ENCODE data around the gene FBXL12. TPM values are rescaled to one million over a fixed set of nuclear protein-coding genes. Genes with fewer than 3 reads are reported as not detected.
"Not testable (repeated sequence)": the region's sequence is repeated elsewhere in the genome, so short reads cannot be mapped to it uniquely, and the experiment has no call there.

FBXL12 gene
- total RNA-seq, 1 donor from 2014 or later: 64.4 TPM

DNA sequence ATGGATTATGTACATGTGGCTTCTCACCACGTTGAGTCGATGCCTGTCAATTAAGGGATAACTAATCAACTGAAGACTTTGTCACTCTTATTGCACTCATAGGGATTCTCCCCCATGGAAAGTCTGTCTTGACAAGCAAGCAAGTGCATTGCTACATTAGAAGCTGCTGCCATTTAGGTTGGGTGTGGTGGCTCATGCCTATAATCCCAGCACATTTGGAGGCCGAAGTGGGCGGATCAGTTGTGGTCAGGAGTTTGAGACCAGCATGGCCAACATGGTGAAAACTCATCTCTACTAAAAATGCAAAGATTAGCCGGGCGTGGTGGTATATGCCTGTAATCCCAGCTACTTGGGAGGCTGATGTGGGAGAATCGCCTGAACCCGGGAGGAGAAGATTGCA is 32.1 kb downstream of the FBXL12 start:
- peak overlapping the region; percentile 98 for H3K27ac ChIP-seq
- H3K4me3 ChIP-seq: peak overlapping the region in 1 of 2 donors; percentile 78
- no peaks in the 10 kb centered on the region for H3K27me3 ChIP-seq
- intact Hi-C loops (cut with DNase I): loop anchor here (10.0 kb wide), 1 partner anchor 1862 kb away; the partner anchor contains the start of genes CTXN1 and SNAPC2
- no peak for DNase-seq (ENCODE audit: low spot score in 2 of 2)
- H3K9me3 ChIP-seq: no peaks in the 10 kb centered on the region
- no peaks in the 10 kb centered on the region for H3K36me3 ChIP-seq
- TF ChIP-seq, protein P1, sequence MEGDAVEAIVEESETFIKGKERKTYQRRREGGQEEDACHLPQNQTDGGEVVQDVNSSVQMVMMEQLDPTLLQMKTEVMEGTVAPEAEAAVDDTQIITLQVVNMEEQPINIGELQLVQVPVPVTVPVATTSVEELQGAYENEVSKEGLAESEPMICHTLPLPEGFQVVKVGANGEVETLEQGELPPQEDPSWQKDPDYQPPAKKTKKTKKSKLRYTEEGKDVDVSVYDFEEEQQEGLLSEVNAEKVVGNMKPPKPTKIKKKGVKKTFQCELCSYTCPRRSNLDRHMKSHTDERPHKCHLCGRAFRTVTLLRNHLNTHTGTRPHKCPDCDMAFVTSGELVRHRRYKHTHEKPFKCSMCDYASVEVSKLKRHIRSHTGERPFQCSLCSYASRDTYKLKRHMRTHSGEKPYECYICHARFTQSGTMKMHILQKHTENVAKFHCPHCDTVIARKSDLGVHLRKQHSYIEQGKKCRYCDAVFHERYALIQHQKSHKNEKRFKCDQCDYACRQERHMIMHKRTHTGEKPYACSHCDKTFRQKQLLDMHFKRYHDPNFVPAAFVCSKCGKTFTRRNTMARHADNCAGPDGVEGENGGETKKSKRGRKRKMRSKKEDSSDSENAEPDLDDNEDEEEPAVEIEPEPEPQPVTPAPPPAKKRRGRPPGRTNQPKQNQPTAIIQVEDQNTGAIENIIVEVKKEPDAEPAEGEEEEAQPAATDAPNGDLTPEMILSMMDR (IDR thresholded peaks at IDR 0.05): no peak
- peaks cover 0 to 9% of the 10 kb centered on the region in 2 donors for H3K4me1 ChIP-seq

- Histone ChIP-seq H3K4me1 (peaks cover 0 to 9% of the 10 kb centered on the region in 2 donors), H3K27ac (peak overlapping the region; percentile 98), H3K27me3 (no peaks in the 10 kb centered on the region), H3K4me3 (peak overlapping the region; percentile 74 to 78), H3K36me3 (no peaks in the 10 kb centered on the region), H3K9me3 (no peaks in the 10 kb centered on the region)
- intact Hi-C loops (cut with DNase I): loop anchor here (10.0 kb wide), 1 partner anchor 1862 kb away; the partner anchor contains the start of genes CTXN1 and SNAPC2
- TF ChIP-seq, protein P1 (IDR thresholded peaks at IDR 0.05): no peak
- no peak for DNase-seq (ENCODE audit: low spot score in 2 of 2)
Measured at GRCh38 chr19:9786342-9786741, 32.5 kb downstream of the FBXL12 start.

DNA sequence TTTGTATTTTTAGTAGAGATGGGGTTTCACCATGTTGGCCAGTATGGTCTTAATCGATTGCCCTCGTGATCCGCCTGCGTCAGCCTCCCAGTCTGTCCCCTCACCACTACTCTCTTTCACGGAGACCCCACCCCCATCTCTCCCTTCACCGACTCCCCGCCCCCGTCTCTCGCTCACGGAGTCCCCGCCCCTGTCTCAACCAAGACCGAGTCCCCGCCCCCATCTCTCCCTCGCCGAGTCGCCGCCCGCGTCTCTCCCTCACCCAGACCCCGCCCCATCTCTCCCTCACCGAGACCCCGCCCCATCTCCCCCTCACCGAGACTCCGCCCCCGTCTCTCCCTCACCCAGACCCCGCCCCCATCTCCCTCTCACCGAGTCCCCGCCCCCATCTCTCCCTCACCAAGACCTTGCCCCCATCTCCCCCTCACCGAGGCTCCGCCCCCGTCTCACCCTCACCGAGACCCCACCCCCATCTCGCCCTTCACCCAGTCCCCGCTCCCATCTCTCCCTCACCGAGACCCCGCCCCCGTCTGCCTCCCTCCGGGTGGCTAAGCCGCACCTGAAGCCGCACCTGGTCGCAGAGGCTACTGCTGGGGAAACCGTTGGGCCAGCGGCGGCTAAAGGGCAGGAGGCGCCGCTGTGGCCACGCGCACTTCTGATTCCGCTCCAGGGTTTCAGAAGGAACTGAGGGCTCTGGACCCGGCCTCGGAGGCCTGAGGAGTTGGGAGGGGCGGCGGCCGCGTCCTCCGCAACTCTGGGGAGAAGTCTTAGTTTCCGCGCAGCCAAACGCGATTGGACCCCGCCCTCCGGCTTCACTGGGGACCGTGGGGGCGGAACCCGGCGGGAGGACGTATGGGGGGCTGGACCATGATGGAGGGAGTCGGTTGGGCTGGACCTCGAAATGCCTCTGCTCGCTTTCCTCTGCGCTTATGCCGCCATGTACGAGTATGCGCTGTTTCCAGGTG is 33.2 kb downstream of the FBXL12 start:
- Histone ChIP-seq H3K4me3 (peak overlapping the region; percentile 74 to 78), H3K36me3 (no peaks in the 10 kb centered on the region), H3K27ac (peak overlapping the region; percentile 98), H3K4me1 (peaks cover 0 to 6% of the 10 kb centered on the region in 2 donors), H3K9me3 (peaks cover 0 to under 1% of the 10 kb centered on the region in 2 donors), H3K27me3 (no peaks in the 10 kb centered on the region)
- TF ChIP-seq, protein P1 (IDR thresholded peaks at IDR 0.05): no peak
- intact Hi-C loops (cut with DNase I): loop anchor here (1.0 to 10.0 kb wide), 5 partner anchors 17 to 1861 kb away; partner anchors contain the start of genes CTXN1, FBXL12, MBD3L1 and SNAPC2
- DNase-seq (ENCODE audit: low spot score in 2 of 2): peak; percentile 87 to 98

- DNase-seq (ENCODE audit: low spot score in 2 of 2); H3K9me3 ChIP-seq; H3K4me1 ChIP-seq; H3K27me3 ChIP-seq; H3K36me3 ChIP-seq: not testable (repeated sequence)
- intact Hi-C loops (cut with DNase I): loop anchor here (2.0 to 10.0 kb wide), 3 partner anchors 109 to 1859 kb away; partner anchors contain the start of genes CTXN1, MBD3L1, SNAPC2 and ZNF558
- H3K27ac ChIP-seq: peak overlapping the region in 1 of 2 donors; percentile 98
- peak overlapping the region in 1 of 2 donors; percentile 78 for H3K4me3 ChIP-seq
Measured at GRCh38 chr19:9784163-9784496, 34.7 kb downstream of the FBXL12 start.

DNA sequence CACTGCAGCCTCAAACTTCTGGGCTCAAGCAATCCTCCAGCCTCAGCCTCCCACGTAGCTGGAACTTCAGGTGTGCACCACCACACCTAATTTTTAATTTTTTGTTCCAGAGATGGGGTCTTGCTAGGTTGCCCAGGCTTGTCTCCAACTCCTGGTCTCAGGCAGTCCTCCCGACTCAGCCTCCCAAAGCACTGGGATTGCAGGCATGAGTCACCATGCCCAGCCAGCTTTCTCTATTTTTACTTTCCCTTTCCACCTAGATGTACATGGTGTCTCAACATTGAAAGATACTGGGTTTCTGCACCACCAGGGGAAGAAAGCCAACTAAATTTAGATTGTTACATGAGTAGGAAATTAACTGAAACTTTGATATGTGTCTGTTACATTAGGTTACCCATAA is 36.5 kb downstream of the FBXL12 start:
- no peak overlapping the region for H3K4me3 ChIP-seq
- TF ChIP-seq, protein P1 (IDR thresholded peaks at IDR 0.05): no peak

More for the DNA sequence above, 36.5 kb downstream of the FBXL12 start:
- H3K27ac ChIP-seq: no peak overlapping the region
- H3K27me3 ChIP-seq: no peaks in the 10 kb centered on the region
- H3K4me1 ChIP-seq: peaks cover 0 to 4% of the 10 kb centered on the region in 2 donors
- peaks cover 0 to 15% of the 10 kb centered on the region in 2 donors for H3K9me3 ChIP-seq
- H3K36me3 ChIP-seq: no peaks in the 10 kb centered on the region
- DNase-seq (ENCODE audit: low spot score in 2 of 2): no peak
- intact Hi-C loops (cut with DNase I): loop anchor here (10.0 kb wide), 1 partner anchor 1858 kb away; the partner anchor contains the start of genes CTXN1 and SNAPC2
